Measurements from ENCODE around the gene RGS9BP.
"Not testable (repeated sequence)": the region's sequence is repeated elsewhere in the genome, so short reads cannot be mapped to it uniquely, and the experiment has no call there.

The RGS9BP gene

GRCh38 chr19:32672841-32673240 is 2.8 kb upstream of the RGS9BP start:
- no peak for DNase-seq

- DNase-seq, result no peak
Measured at GRCh38 chr19:32673573-32673972, 2.1 kb upstream of the RGS9BP start.

- DNase-seq, result peak; percentile 3
Measured at GRCh38 chr19:32674153-32674930, 1.3 kb upstream of the RGS9BP start.

DNA sequence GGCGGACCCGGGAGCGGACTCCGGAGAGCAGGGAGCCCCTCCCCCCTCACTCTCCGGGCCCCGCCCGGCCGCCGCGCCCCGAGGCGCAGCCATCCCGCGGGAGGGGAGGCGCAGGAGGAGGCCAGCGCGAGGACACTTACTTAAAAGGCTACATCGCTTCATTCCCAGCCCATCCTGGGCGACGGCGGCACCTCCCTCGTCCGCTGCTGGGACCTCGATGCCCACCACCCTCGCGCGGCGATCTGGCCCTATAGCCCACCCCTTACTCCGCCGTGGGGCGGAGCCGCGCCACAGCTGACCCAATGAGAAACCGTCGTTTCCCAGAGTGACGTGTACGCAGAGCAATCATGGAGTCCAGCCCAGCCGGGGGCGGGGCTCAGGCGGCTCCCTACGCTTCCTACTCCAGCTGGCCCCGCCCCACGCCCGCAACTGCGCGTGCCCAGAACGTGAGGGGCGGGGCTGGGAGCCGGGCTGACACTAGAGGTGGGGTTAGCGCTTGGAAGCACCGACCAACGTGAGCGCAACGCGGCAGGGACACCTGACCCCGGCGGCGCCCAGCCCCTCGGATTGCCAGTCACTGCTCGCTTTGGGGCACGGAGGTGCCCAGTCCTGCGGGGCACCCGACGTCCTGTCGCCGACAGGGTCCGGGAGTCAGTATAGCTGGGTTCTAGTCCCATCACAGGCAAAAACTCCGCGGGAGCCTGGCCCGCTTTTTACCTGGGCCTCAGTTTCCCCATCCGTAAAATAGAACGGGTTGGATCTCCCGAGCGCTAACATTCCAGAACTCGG is 523 bp upstream of the RGS9BP start, which contains the start of gene ANKRD27:
Gene ANKRD27 (minus strand): TSS at position 250 of the 789 bp plus-strand sequence. CDS start 16,165 bp downstream, outside the sequence.
- DNase-seq, result peak; percentile 97

- no peak for DNase-seq
Measured at GRCh38 chr19:32676186-32676894, 692 bp downstream of the RGS9BP start.

DNA sequence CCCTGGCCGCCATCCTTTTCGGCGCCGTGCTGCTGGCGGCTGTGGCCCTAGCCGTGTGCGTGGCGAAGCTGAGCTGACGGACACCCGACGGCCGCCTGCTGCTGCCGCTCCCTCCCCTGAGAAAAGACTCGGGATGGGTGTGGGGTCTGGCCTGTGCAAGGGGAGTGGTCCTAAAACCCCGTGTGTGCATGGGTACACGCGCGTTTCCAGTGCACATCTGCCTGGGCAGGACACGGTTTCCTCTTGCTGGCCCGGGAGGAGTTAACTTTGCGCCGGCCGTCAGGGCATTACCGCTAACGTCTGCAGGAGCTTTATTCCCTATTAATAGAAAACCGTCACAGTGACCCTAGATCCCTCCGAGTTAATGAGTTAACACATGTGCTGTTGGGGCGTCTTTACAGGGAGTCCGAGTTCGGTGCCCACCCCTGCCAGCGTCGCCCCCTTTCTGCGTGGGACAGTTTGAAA is 1.3 kb downstream of the RGS9BP start:
- no peak for DNase-seq

DNA sequence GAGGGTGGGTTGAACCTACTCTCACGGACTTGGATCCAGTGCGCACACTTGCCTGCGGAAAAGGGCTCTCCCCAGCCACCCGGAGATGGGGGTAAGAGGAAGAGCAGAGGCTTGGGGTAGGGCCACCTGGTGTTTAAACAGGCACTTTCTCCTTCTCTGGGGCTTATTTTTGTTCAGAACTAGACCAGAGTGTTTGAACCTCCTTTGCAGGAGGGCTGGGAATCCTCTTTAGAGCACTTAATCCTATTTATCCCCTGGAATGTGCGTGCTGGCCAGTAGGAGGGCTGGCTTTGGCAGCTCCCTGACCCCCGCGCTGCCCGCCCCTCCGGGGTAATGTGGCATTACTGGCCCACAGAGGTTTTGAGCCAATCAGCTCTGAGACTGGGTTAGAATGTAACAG is 2.0 kb downstream of the RGS9BP start:
- no peak for DNase-seq

GRCh38 chr19:32680986-32681385 is 5.3 kb downstream of the RGS9BP start:
- no peak for DNase-seq

- no peak for DNase-seq
Measured at GRCh38 chr19:32682317-32682716, 6.7 kb downstream of the RGS9BP start.

GRCh38 chr19:32686847-32687475 is 11.3 kb downstream of the RGS9BP start:
- DNase-seq, result no peak

GRCh38 chr19:32687681-32688080 is 12.0 kb downstream of the RGS9BP start:
- DNase-seq, result no peak

DNA sequence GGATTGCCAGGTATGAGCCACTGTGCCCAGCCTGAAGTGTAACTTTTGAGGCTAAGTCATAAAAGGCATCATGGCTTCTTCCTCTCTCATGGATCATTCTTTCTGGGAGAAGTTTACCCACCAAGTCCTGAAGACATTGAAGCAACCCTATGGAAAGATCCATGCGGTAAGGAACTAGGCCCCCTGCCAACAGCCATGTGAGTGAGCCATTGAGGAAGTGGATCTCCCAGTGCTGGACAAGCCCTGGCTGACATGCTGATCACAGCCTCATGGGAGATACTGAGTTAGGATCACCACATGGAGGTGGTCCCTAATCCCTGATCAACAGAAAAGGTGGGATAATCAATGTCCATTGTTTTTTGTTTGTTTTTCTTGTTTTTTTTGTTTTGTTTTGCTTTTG is 12.7 kb downstream of the RGS9BP start:
- DNase-seq, result no peak

DNA sequence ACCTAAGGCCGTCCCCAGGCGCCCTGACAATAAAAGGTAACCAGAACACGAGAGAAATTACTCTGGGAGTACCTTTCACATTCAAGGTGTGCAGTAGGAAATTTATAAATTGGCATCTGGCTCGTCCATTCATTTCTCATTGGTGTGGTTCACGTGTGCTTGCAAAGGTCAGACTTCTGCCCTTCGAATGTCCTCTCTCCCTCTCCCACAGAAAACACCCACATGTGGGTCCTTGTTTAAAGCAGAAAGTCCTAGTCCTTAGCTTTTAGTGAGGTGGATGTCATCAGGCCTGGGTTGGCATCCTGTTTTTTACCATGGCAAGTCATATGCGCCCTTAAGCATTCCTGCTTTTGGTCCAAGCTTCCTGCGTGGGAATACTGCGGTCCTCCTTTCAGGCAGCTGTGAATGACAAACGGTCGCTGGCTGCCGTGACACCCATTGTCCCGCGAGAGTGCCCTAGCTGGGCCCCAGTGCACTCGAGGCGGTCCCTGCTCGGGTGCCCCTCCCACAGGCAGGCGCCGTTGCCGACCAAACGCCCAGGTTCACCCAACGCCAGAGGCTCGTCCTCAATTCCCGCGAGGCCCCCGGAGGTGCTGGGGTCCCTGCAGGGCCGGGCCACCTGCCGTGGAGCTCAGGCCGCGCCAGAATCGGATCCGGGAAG is 15.8 kb downstream of the RGS9BP start, which contains the start of gene NUDT19:
Gene NUDT19 (plus strand): TSS at position 531 of the 661 bp plus-strand sequence. CDS start 140 bp downstream, outside the sequence.
- DNase-seq, result peak; percentile 72

- DNase-seq, result peak; percentile 57
Measured at GRCh38 chr19:32691952-32692726, 16.5 kb downstream of the RGS9BP start.

GRCh38 chr19:32692727-32693061 is 17.0 kb downstream of the RGS9BP start:
- DNase-seq, result no peak

DNA sequence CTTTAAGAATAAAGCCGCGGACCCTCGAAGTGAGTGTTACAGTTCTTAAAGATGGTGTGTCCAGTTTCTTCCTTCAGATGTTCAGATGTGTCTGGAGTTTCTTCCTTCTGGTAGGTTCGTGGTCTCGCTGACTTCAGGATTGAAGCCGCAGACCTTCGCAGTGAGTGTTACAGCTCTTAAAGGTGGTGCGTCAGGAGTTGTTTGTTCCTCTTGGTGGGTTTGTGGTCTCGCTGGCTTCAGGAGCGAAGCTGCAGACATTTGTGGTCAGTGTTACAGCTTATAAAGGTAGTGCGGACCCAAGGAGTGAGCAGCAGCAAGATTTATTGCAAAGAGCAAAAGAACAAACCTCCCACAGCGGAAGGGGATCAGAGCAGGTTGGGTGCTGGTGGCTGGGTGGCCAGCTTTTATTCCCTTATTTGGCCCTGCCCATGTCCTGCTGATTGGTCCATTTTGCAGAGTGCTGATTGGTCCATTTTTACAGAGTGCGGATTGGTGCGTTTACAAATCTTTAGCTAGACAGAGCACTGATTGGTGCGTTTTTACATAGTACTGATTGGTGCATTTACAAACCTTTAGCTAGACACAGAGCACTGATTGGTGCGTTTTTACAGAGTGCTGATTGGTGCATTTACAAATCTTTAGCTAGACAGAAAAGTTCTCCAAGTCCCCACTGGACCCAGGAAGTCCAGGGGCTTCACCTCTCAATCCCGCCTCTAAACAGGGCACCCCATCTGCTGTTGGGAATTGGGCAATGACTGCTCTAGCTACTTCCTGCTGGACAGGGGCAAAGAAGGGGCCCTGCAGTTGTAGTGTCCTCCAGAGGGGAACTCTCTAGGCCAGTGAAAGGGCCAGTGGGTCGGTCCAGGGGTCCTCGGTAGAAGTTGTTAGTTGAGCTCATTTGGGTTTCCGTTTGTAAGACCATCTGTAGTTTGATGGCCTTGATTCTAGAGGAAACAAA is 17.8 kb downstream of the RGS9BP start:
- DNase-seq, result peak; percentile 45

GRCh38 chr19:32694316-32694715 is 18.7 kb downstream of the RGS9BP start:
- DNase-seq, result not testable (repeated sequence)

DNA sequence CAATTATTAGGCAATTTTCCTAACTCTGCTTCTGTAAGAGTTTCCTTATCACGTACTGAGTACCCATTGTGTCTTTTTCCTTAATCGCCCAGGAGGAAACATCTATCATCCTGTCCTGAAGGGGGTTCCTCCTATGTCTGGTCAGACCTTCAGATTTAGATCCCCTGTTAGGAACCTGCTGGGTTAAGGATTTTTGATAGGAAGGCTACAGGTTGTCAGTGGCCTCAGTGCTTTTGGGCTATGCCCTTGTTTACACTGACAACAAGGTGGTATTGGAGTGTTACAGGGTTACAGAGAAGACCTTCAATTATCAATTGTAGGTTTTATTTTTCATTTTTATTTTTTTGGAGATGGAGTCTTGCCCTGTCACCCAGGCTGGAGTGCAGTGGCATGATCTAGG is 19.2 kb downstream of the RGS9BP start:
- not testable (repeated sequence) for DNase-seq

GRCh38 chr19:32695506-32695905 is 19.9 kb downstream of the RGS9BP start:
- not testable (repeated sequence) for DNase-seq

DNA sequence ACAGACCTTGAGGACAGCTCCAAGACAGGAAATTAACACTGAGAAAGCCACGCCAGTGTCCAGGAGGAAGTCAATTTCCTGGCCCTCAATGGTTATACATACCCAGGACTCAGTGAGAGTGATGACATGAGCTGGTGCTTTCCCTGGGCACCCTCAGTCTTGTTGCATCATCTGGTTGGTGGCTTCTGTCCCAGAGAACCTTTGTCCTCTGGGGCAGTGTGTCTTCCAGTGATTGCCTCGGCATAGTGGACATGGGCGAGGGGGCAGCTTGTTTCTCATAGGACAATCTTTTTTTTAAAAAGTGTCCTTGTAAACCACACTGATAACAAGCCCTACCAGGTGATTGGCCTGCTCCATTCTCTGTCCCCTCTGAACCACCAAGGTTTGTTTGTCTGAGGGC is 21.1 kb downstream of the RGS9BP start:
- DNase-seq, result peak; percentile 24

Data from CD4-positive, alpha-beta T cell treated with Interferon gamma for 1 hour (primary cell).